HepG2 (cell line): ENCODE data around the gene HNRNPAB. TPM values are rescaled to one million over a fixed set of nuclear protein-coding genes. Genes with fewer than 3 reads are reported as not detected.
A peak's percentile ranks its signal among the peaks of the same experiment; 100 is the strongest.
"Not testable (repeated sequence)": the region's sequence is repeated elsewhere in the genome, so short reads cannot be mapped to it uniquely, and the experiment has no call there.

ENCODE experiments used
- ATAC-seq: fragments of 200-7000 bp; cut with Tn5 transposase; 3 replicates; pipeline ENCODE4 v1.9.1; 2020; ENCODE audit warnings: mild to moderate bottlenecking, moderate library complexity
- BruUV-seq: library from RNA; stranded (reverse); fragments of 400-500 nt; replicated peaks from 2 replicates; lab custom pipeline; 2021; lab: Mats Ljungman, UMichigan
- CTCF ChIA-PET: fragments of 300-600 bp; formaldehyde crosslinking; extraction: SDS; loops from one replicate; lab custom pipeline; 2021; ENCODE audit warnings: low total read pairs, inconsistent platforms, low intra/inter-chr PET ratio; lab: Yijun Ruan, JAX
- POLR2A ChIA-PET: fragments of 350-600 bp; sonication (Branson Sonifier 250); formaldehyde crosslinking; loops from one replicate; lab custom pipeline; 2020; ENCODE audit warnings: antibody characterized with exemption, inconsistent platforms; lab: Yijun Ruan, JAX
- DNase-seq: peaks from one replicate; pipeline ENCODE4 v3.0.0-alpha.2; 2015; ENCODE audit warnings: low spot score
- FAIRE-seq: peaks from 3 replicates; lab custom pipeline; 2011; peaks lifted over from hg19 to GRCh38; lab: Jason Lieb, UNC
- H2AFZ ChIP-seq: one replicate; pipeline ENCODE4 v1.6.1; 2011; ENCODE audit warnings: low read length, inconsistent platforms
- H3K27ac ChIP-seq: fragments of 300-600 bp; 3 replicates; pipeline ENCODE4 v1.8.0; 2011; ENCODE audit warnings: mixed run types, mild to moderate bottlenecking, mixed read lengths, low read length, inconsistent platforms; ENCODE audit not compliant: insufficient read depth; ENCODE audit errors: extremely low read length
- H3K27me3 ChIP-seq, 2 experiments: fragments of 200-600 bp in 1 of 2; 2 replicates in 1 of 2; 3 replicates in 1 of 2; pipeline versions ENCODE4 v1.6.0 to v1.8.0; 2011; ENCODE audit warnings: low read length in 2 of 2, mild to moderate bottlenecking in 2 of 2, moderate library complexity in 2 of 2, inconsistent platforms in 1 of 2; ENCODE audit not compliant: insufficient read depth in 2 of 2, control insufficient read depth in 1 of 2
- H3K36me3 ChIP-seq, 2 experiments: fragments of 200-600 bp in 1 of 2; replicated peaks in 1 of 2; 2 replicates in 1 of 2; 3 replicates in 1 of 2; pipeline versions ENCODE4 v1.5.1 to v1.8.0; 2011; ENCODE audit warnings: low read length in 2 of 2, inconsistent platforms in 1 of 2; ENCODE audit not compliant: insufficient read depth in 2 of 2, control insufficient read depth in 1 of 2
- H3K4me1 ChIP-seq: 2 replicates; pipeline ENCODE4 v1.5.1; 2012; ENCODE audit warnings: low read length, inconsistent platforms; ENCODE audit not compliant: insufficient read depth
- H3K4me2 ChIP-seq: 2 replicates; pipeline ENCODE4 v1.6.0; 2011; ENCODE audit warnings: low read depth, low read length, inconsistent platforms
- H3K4me3 ChIP-seq, 3 experiments: fragments of 200-600 bp in 1 of 3; sonication (generic), shearing (Covaris generic) in 1 of 3; replicated peaks in 1 of 3; 2 replicates each; pipeline ENCODE4 v1.5.1; 2011 to 2016; ENCODE audit warnings: low read length in 3 of 3, inconsistent platforms in 2 of 3, low read depth in 2 of 3, mild to moderate bottlenecking in 2 of 3, control low read depth in 1 of 3, mixed read lengths in 1 of 3; ENCODE audit not compliant: insufficient read depth in 1 of 3
- H3K79me2 ChIP-seq: one replicate; pipeline ENCODE4 v1.6.1; 2011; ENCODE audit warnings: low read length, inconsistent platforms; ENCODE audit not compliant: insufficient read depth
- H3K9ac ChIP-seq: 2 replicates; pipeline ENCODE4 v1.6.0; 2011; ENCODE audit warnings: mild to moderate bottlenecking, low read depth, low read length, inconsistent platforms; ENCODE audit not compliant: insufficient read depth
- H3K9me3 ChIP-seq: 2 replicates; pipeline ENCODE4 v1.5.1; 2012; ENCODE audit warnings: mild to moderate bottlenecking, low read length
- H4K20me1 ChIP-seq: 2 replicates; pipeline ENCODE4 v1.6.0; 2011; ENCODE audit warnings: inconsistent platforms, mild to moderate bottlenecking, low read length, moderate library complexity; ENCODE audit not compliant: insufficient read depth
- MIER2 ChIP-seq: IDR thresholded peaks from 2 replicates; pipeline ENCODE4 v1.6.1; 2016; ENCODE audit warnings: missing biosample characterization, missing genetic modification reagents
- REST ChIP-seq, 2 experiments: IDR thresholded peaks; 2 replicates each; pipeline ENCODE4 v1.6.1; 2011 to 2012; ENCODE audit warnings: low read length in 2 of 2, borderline replicate concordance in 1 of 2, low read depth in 1 of 2, mild to moderate bottlenecking in 1 of 2, moderate library complexity in 1 of 2
- YEATS2 ChIP-seq: sonication (generic); formaldehyde crosslinking; IDR thresholded peaks from 2 replicates; pipeline ENCODE4 v1.4.0; 2020; ENCODE audit warnings: missing genetic modification reagents, borderline replicate concordance
- ZFX ChIP-seq: sonication (generic); formaldehyde crosslinking; IDR thresholded peaks from 2 replicates; pipeline ENCODE4 v1.4.0; 2020; ENCODE audit warnings: mild to moderate bottlenecking, low read depth, missing genetic modification reagents, moderate library complexity
- ZFY ChIP-seq: sonication (generic); formaldehyde crosslinking; IDR thresholded peaks from 2 replicates; pipeline ENCODE4 v1.4.0; 2020; ENCODE audit warnings: missing genetic modification reagents
- ZNF335 ChIP-seq: sonication (generic); formaldehyde crosslinking; IDR thresholded peaks from 2 replicates; pipeline ENCODE4 v1.4.0; 2020; ENCODE audit warnings: missing genetic modification reagents
- ZNF687 ChIP-seq: sonication (generic); formaldehyde crosslinking; IDR thresholded peaks from 2 replicates; pipeline ENCODE4 v1.5.1; 2020; ENCODE audit warnings: mild to moderate bottlenecking, missing genetic modification reagents, moderate library complexity
- WGBS: methylation state at CpG from one replicate; pipeline ENCODE4 v1.1.6; 2017; ENCODE audit warnings: low lambda C conversion rate; 5-methylcytosine and 5-hydroxymethylcytosine counted together
- in situ Hi-C: cut with HindIII; loops from 2 replicates; pipeline ENCODE4 v1.10.0; 2017; ENCODE audit warnings: low pct_unique_long_range_greater_than_20kb; ENCODE audit not compliant: extremely low pct_ligation_motif_present
- intact Hi-C: fragments of 100-400 bp; cut with micrococcal nuclease; formaldehyde crosslinking; loops from one replicate; pipeline ENCODE4 v1.10.0; 2022; ENCODE audit not compliant: unreplicated experiment
- polyA plus RNA-seq, 8 experiments: library from polyadenylated mRNA; depleted of rRNA in 3 of 8; stranded (reverse) in 7 of 8; unstranded in 1 of 8; fragments of >200 nt; fragmentation: Illumina TruSeq in 4 of 8; extraction: Trizol in 4 of 8; gene quantifications; 2 replicates each; pipeline versions ENCODE4 v1.2.1 to v1.2.3, GENCODE V29; 2011 to 2016; ENCODE audit warnings: low read depth in 4 of 8, missing spikeins in 1 of 8, mixed read lengths in 1 of 8; ENCODE audit not compliant: insufficient read depth in 1 of 8
- total RNA-seq, 5 experiments: library from RNA; depleted of rRNA; stranded (reverse); fragments of >200 nt; fragmentation: Illumina TruSeq; extraction: Trizol; gene quantifications; 2 replicates each; pipeline ENCODE4 v1.2.3, GENCODE V29; 2016; ENCODE audit warnings: low read depth in 1 of 5
- TF ChIP-seq, protein P1 (sequence below): sonication (generic); formaldehyde crosslinking; IDR thresholded peaks from 2 replicates; pipeline ENCODE4 v1.9.0; 2022; ENCODE audit warnings: missing genetic modification reagents, mild to moderate bottlenecking, borderline replicate concordance
- TF ChIP-seq, protein P2 (sequence below): IDR thresholded peaks from 2 replicates; pipeline ENCODE4 v1.6.1; 2012; ENCODE audit warnings: inconsistent platforms

HNRNPAB gene
- total and polyA plus RNA-seq, 2 of the 13 experiments (the other 11 are each of a cell fraction or from before 2014, with no cell fraction given): 62.6 to 111 TPM

GRCh38 chr5:178239626-178240301 is 35.4 kb downstream of the HNRNPAB start:
- TF ChIP-seq MIER2 (CRISPR knock-in tag): peak; percentile 78; the same call in 1 of the 2 replicates
- TF ChIP-seq REST (IDR thresholded peaks at IDR 0.05; ENCODE audit: borderline replicate concordance in 1 of 2, low read depth in 1 of 2, low read length in 2 of 2): peak in 1 of 2 experiments; percentile 75; a peak in 1 of 4 replicates
- peak; percentile 79 for TF ChIP-seq ZFX (CRISPR knock-in tag)
- TF ChIP-seq YEATS2 (CRISPR knock-in tag): 0 out of 2 replicates have a peak, but pooled peaks have one; percentile 7
- peak; percentile 55; the same call in 1 of the 2 replicates for TF ChIP-seq ZFY (CRISPR knock-in tag)
- TF ChIP-seq, protein P1, sequence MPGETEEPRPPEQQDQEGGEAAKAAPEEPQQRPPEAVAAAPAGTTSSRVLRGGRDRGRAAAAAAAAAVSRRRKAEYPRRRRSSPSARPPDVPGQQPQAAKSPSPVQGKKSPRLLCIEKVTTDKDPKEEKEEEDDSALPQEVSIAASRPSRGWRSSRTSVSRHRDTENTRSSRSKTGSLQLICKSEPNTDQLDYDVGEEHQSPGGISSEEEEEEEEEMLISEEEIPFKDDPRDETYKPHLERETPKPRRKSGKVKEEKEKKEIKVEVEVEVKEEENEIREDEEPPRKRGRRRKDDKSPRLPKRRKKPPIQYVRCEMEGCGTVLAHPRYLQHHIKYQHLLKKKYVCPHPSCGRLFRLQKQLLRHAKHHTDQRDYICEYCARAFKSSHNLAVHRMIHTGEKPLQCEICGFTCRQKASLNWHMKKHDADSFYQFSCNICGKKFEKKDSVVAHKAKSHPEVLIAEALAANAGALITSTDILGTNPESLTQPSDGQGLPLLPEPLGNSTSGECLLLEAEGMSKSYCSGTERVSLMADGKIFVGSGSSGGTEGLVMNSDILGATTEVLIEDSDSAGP (CRISPR knock-in tag): peak; percentile 27; the same call in 1 of the 2 replicates
- TF ChIP-seq ZNF335 (CRISPR knock-in tag): peak; percentile 39; the same call in 1 of the 2 replicates
- peak; percentile 78 for TF ChIP-seq ZNF687
- TF ChIP-seq, protein P2, sequence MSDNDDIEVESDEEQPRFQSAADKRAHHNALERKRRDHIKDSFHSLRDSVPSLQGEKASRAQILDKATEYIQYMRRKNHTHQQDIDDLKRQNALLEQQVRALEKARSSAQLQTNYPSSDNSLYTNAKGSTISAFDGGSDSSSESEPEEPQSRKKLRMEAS: 0 out of 2 replicates have a peak, but pooled peaks have one; percentile 30
- POLR2A ChIA-PET, in situ Hi-C loops, H4K20me1 ChIP-seq, H3K36me3 ChIP-seq, H3K9ac ChIP-seq, CTCF ChIA-PET, BruUV-seq, FAIRE-seq, H3K9me3 ChIP-seq, intact Hi-C loops, H2AFZ ChIP-seq, H3K27me3 ChIP-seq, H3K79me2 ChIP-seq, DNase-seq, H3K27ac ChIP-seq: not testable (repeated sequence)
- 60% methylated on average over 1 of the region's 16 CpGs for WGBS
- peaks cover 35% of the 10 kb centered on the region for H3K4me1 ChIP-seq
- H3K4me2 ChIP-seq: peak overlapping the region; percentile 99
- H3K4me3 ChIP-seq: peak overlapping the region in 1 of 3 experiments; percentile 68; a peak in 1 of 6 replicates
- peak; percentile 11; the same call in 2 of the 3 replicates for ATAC-seq
